Thyroid gland (tissue), 4 donors: ENCODE measurements around the gene PRKAR2B. TPM values are rescaled to one million over a fixed set of nuclear protein-coding genes. Genes with fewer than 3 reads are reported as not detected.
"Not testable (repeated sequence)": the region's sequence is repeated elsewhere in the genome, so short reads cannot be mapped to it uniquely, and the experiment has no call there.

ENCODE experiments used
- DNase-seq, 2 donors: peaks; one replicate each; pipeline ENCODE4 v3.0.0-alpha.2; 2019
- H3K27ac ChIP-seq, 3 donors: fragments of 200-600 bp; sonication (generic); 1 replicate in 2 of 3; 2 replicates in 1 of 3; pipeline ENCODE4 v1.5.1; 2016 to 2019; ENCODE audit warnings: mild to moderate bottlenecking in 1 of 3, moderate library complexity in 1 of 3
- H3K27me3 ChIP-seq: fragments of 200-600 bp; sonication (generic); one replicate; pipeline ENCODE4 v1.5.1; 2019
- H3K36me3 ChIP-seq, 2 donors: fragments of 200-600 bp; sonication (generic); one replicate each; pipeline ENCODE4 v1.5.1; 2016 to 2019
- H3K4me1 ChIP-seq, 2 donors: fragments of 200-600 bp; sonication (generic); one replicate each; pipeline ENCODE4 v1.5.1; 2017 to 2019
- H3K4me3 ChIP-seq, 3 donors: fragments of 200-600 bp; sonication (generic); replicated peaks in 1 of 3; 1 replicate in 2 of 3; 2 replicates in 1 of 3; pipeline ENCODE4 v1.5.1; 2016; ENCODE audit warnings: mild to moderate bottlenecking in 1 of 3
- H3K9me3 ChIP-seq: fragments of 200-600 bp; sonication (generic); one replicate; pipeline ENCODE4 v1.5.1; 2017
- POLR2A ChIP-seq, 2 donors: fragments of 450-650 bp; IDR thresholded peaks; one replicate each; pipeline ENCODE4 v1.6.1; 2017; ENCODE audit warnings: antibody characterized with exemption in 2 of 2, mild to moderate bottlenecking in 2 of 2, moderate library complexity in 1 of 2
- WGBS, 2 donors: methylation state at CpG; one replicate each; pipeline ENCODE4 v1.1.5; 2017; 5-methylcytosine and 5-hydroxymethylcytosine counted together
- intact Hi-C: fragments of 100-400 bp; cut with DNase I; formaldehyde crosslinking; loops from one replicate; pipeline ENCODE4 v1.15.1; 2023
- total RNA-seq, 4 donors: library from RNA; depleted of rRNA; stranded (reverse); fragments of >200 nt; gene quantifications; one replicate each; pipeline ENCODE4 v1.2.3, GENCODE V29; 2016
- TF ChIP-seq, protein P1 (sequence below), 6 experiments: fragments of 200-600 bp in 3 of 6; fragments of 450-650 bp in 3 of 6; sonication (generic) in 3 of 6; IDR thresholded peaks; one replicate each; pipeline ENCODE4 v1.5.1; 2016 to 2019; ENCODE audit warnings: antibody characterized with exemption in 6 of 6, mild to moderate bottlenecking in 2 of 6, inconsistent platforms in 1 of 6, moderate library complexity in 1 of 6

PRKAR2B gene
- total RNA-seq, 4 donors from 2014 or later, result 5.1 to 9.0 (median 6.5) TPM

DNA sequence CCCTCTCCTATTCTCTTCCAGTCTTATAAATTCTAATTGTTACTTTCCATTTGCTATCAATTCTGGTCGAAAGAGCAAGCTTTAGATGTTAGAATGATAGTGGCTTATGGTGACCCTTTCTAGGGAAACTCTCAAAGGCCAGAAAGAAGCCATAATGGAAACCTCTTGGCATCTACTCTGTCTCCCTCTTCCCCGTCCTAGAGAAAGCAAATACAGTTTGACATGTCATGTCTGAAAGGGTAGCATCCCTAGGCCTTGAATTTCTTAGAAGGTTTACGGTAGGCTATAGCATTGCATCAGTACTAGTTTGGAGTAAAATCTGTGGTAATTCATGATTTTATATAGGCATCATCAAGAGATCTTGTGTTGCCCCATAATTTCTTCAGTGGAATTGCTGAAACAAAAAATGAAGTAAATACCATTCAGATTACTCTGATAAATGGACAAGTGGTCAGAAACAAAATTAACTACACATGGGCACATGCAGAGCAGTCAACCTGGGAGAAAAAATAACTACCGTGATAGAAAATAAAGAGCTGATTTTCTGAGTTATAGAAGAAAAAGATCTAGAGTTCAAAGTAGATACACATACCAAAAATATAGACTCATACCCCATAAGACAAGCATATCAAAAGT, 4.4 kb downstream of the PRKAR2B start:
- no peaks in the 10 kb centered on the region for H3K27me3 ChIP-seq
- no peak overlapping the region for H3K27ac ChIP-seq
- intact Hi-C loops, result no loop called here
- 97 to 98% methylated on average over 4 of the region's 4 CpGs for WGBS, 2 donors
- no peak overlapping the region for H3K4me3 ChIP-seq
- TF ChIP-seq POLR2A (IDR thresholded peaks at IDR 0.05), result no peak
- TF ChIP-seq, protein P1, sequence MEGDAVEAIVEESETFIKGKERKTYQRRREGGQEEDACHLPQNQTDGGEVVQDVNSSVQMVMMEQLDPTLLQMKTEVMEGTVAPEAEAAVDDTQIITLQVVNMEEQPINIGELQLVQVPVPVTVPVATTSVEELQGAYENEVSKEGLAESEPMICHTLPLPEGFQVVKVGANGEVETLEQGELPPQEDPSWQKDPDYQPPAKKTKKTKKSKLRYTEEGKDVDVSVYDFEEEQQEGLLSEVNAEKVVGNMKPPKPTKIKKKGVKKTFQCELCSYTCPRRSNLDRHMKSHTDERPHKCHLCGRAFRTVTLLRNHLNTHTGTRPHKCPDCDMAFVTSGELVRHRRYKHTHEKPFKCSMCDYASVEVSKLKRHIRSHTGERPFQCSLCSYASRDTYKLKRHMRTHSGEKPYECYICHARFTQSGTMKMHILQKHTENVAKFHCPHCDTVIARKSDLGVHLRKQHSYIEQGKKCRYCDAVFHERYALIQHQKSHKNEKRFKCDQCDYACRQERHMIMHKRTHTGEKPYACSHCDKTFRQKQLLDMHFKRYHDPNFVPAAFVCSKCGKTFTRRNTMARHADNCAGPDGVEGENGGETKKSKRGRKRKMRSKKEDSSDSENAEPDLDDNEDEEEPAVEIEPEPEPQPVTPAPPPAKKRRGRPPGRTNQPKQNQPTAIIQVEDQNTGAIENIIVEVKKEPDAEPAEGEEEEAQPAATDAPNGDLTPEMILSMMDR (IDR thresholded peaks at IDR 0.05), result no peak
- no peak for DNase-seq
- H3K9me3 ChIP-seq, result no peaks in the 10 kb centered on the region
- H3K4me1 ChIP-seq, result peaks cover 0 to 7% of the 10 kb centered on the region in 2 donors
- H3K36me3 ChIP-seq, result no peaks in the 10 kb centered on the region

DNA sequence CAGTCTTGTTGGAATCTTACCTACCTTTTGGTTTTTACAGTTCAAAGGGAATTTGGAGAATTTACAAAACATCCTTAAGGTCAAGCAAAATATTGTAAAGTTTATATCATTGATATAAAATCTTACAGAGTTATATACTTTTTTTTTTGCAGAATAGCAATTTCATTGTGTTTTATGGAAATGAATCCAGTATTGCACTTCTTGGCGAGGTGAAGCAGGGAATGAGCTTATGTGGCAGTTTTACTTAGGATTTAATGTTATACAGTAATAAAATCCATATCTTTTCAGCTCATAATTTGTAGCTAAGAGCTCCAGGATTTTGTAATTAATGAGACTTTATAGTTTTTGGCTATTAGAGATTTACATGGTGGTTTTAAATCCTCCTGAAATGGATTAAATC, 5.0 kb downstream of the PRKAR2B start:
- Histone ChIP-seq H3K9me3 (no peaks in the 10 kb centered on the region), H3K36me3 (no peaks in the 10 kb centered on the region), H3K4me3 (no peak overlapping the region), H3K27me3 (no peaks in the 10 kb centered on the region), H3K27ac (no peak overlapping the region), H3K4me1 (peaks cover 0 to 7% of the 10 kb centered on the region in 2 donors)
- WGBS, 2 donors, result 96 to 97% methylated on average over 1 of the region's 1 CpG
- no peak for DNase-seq
- TF ChIP-seq, protein P1 (IDR thresholded peaks at IDR 0.05), result no peak
- no peak for TF ChIP-seq POLR2A (IDR thresholded peaks at IDR 0.05)
- intact Hi-C loops, result no loop called here

DNA sequence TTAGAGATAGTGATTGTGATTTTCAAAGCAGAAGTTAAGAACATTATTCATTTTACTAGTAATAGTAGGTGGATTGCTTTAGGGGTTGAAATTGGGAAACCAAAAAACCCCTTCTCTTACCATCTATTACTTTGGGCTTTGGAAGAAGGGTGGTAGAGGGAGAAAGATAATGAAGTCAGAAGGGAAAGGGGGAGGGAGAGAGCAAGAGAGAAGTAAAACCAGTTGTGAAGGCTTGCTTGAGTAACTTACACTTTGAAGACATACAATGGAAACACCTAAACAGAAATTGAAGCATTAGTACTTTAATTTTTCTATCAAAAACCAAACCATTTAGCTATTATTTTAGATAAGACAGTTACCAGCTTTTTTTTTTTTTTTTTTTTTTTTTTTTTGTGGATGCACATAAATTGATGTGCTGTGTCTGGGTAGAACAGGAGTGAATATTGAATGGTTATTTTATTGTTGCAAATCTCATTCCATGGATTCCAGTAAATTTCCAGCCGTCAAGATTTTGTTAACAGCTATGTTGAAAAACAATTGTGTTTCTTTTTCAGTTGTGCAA, 5.5 kb downstream of the PRKAR2B start:
- intact Hi-C loops, result no loop called here
- H3K27me3 ChIP-seq, result no peaks in the 10 kb centered on the region
- WGBS, 2 donors, result 83 to 94% methylated on average over 1 of the region's 1 CpG
- TF ChIP-seq, protein P1 (IDR thresholded peaks at IDR 0.05), result no peak
- TF ChIP-seq POLR2A (IDR thresholded peaks at IDR 0.05), result no peak
- no peak for DNase-seq
- peaks cover 0 to 5% of the 10 kb centered on the region in 2 donors for H3K4me1 ChIP-seq
- H3K4me3 ChIP-seq, result no peak overlapping the region
- no peaks in the 10 kb centered on the region for H3K36me3 ChIP-seq
- no peaks in the 10 kb centered on the region for H3K9me3 ChIP-seq
- H3K27ac ChIP-seq, result no peak overlapping the region

DNA sequence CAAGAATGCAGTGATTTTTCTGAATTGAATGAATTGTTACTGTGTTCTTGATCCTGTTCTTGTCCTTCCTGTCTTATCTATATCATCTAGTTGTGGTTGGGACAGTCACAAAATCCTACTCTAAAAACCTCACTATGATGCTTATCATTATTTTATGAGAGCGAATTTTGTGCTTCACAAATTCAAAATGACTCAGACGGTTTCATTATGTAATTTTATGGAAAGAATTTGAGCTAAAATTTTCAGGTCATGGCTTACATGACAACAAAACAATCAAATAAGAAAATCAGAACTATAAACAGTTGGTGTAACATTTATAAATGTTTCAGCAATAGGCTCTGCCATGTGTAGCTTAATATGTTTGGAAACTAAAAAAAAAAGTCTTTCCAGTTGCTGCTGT, 6.9 kb downstream of the PRKAR2B start:
- Histone ChIP-seq H3K4me3 (no peak overlapping the region), H3K9me3 (no peaks in the 10 kb centered on the region), H3K27me3 (no peaks in the 10 kb centered on the region), H3K27ac (no peak overlapping the region), H3K36me3 (no peaks in the 10 kb centered on the region), H3K4me1 (no peaks in the 10 kb centered on the region)
- intact Hi-C loops, result no loop called here
- no peak for DNase-seq
- TF ChIP-seq POLR2A (IDR thresholded peaks at IDR 0.05), result no peak
- TF ChIP-seq, protein P1 (IDR thresholded peaks at IDR 0.05), result no peak
- WGBS, 2 donors, result 87 to 89% methylated on average over 2 of the region's 2 CpGs

DNA sequence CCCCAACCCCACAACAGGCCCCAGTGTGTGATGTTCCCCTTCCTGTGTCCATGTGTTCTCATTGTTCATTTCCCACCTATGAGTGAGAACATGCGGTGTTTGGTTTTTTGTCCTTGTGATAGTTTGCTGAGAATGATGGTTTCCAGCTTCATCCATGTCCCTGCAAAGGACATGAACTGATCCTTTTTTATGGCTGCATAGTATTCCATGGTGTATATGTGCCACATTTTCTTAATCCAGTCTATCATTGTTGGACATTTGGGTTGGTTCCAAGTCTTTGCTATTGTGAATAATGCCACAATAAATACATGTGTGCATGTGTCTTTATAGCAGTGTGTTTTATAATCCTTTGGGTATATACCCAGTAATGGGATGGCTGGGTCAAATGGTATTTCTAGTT, 10.5 kb downstream of the PRKAR2B start:
- H3K27me3 ChIP-seq, H3K4me1 ChIP-seq, H3K36me3 ChIP-seq, H3K27ac ChIP-seq, H3K9me3 ChIP-seq, DNase-seq, H3K4me3 ChIP-seq, intact Hi-C loops: not testable (repeated sequence)
- 100% methylated on average over 1 of the region's 1 CpG for WGBS, 2 donors

DNA sequence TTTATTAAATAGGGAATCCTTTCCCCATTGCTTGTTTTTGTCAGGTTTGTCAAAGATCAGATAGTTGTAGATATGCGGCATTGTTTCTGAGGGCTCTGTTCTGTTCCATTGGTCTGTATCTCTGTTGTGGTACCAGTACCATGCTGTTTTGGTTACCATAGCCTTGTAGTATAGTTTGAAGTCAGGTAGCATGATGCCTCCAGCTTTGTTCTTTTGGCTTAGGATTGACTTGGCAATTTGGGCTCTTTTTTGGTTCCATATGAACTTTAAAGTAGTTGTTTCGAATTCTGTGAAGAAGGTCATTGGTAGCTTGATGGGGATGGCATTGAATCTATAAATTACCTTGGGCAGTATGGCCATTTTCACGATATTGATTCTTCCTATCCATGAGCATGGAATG, 11.6 kb downstream of the PRKAR2B start:
- H3K4me3 ChIP-seq, intact Hi-C loops, H3K9me3 ChIP-seq, H3K36me3 ChIP-seq, H3K4me1 ChIP-seq, H3K27me3 ChIP-seq, DNase-seq, H3K27ac ChIP-seq: not testable (repeated sequence)
- 91% methylated on average over 3 of the region's 3 CpGs for WGBS, 2 donors
